Activated CD4-positive, CD25-positive, alpha-beta regulatory T cell (primary cell): ENCODE measurements around the gene IRGC.
"Not testable (repeated sequence)": the region's sequence is repeated elsewhere in the genome, so short reads cannot be mapped to it uniquely, and the experiment has no call there.

Experiments used
- DNase-seq, 4 experiments: peaks; one replicate each; lab custom pipeline; 2025; lab: John Stamatoyannopoulos, UW

The IRGC gene

DNA sequence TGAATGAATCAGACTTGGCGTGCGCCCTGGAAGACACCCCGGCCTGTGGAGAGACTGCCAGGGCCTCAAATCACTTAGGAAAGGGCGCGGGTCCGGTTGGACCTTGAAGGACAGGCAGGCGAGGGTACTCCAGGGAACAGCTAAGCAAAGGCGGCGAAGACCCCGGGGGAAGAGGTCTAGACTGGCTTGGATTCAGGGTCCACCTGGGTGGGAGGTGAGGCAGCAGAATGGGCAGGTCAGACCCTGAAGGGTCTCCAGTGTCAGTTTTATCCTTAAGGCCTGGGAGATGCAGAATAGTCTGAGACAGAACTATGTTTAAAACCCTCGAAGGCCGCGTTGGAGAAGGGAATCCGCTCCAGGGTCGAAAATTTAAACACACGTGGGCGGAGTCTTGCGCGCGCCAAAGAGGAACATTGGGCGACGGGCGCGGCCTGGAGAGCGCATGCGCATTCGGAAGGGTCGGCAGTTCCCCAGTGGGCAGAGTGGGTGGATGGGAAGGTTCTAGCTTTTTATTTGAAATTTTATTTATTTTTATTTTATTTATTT lies 39.5 kb downstream of the IRGC start:
- peak; percentile 46 to 72 (median 61) for DNase-seq

DNA sequence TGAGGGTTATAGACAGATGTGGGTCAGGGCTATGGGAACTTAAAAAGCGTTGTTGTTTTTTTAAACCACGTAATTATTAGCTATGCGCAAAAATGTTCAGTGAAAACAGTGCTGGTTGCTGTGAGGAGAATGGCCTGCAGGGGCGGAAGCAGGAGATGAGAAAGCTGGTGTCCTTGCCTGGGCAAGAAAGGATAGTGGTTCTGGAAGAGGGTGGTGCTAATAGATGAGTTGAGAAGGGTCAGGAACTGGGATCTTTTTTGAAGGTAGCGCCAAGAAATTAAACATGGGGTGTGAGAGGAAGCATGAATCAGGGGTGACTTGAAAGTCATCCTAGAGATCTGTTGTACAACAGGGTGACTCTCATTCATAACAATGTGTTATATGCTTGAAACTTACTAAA lies 43.6 kb downstream of the IRGC start:
- DNase-seq: no peak

DNA sequence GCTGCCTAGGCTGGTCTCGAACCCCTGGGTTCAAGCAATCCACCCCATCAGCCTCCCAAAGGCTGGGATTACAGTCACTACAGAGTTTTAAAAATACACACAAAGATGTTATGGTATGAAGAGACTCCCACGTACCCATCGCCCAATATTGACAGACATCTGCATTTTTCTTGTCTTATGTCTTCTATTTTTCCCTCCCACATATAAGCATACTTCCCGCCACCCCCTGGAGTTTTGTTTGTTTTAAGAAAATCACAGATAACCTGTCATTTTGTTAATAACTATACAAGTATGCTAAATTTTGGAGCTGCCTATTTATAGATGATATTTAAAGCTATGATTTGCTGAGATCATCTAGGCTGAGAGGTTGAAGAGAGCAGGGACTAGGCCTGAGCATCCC lies 45.1 kb downstream of the IRGC start:
- no peak for DNase-seq

DNA sequence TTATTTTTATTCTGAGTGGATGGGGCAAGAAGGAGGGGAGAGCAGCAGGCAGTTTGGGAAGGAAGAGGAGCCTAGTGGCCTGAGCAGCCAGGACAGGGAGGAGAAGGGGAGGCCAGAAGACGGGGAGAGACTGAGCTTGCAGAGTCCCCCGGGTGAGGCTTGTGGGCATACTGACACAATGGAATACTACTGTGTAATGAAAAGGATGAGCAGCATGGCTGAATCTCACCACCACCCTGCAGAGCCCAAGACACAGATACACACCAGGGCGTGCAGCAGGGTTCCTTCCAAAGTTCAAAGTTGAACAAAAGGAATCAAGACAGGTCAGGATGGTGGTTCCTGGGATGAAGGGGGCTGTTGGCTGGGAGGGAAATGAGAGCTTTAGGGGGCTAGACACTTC lies 46.9 kb downstream of the IRGC start:
- no peak for DNase-seq

DNA sequence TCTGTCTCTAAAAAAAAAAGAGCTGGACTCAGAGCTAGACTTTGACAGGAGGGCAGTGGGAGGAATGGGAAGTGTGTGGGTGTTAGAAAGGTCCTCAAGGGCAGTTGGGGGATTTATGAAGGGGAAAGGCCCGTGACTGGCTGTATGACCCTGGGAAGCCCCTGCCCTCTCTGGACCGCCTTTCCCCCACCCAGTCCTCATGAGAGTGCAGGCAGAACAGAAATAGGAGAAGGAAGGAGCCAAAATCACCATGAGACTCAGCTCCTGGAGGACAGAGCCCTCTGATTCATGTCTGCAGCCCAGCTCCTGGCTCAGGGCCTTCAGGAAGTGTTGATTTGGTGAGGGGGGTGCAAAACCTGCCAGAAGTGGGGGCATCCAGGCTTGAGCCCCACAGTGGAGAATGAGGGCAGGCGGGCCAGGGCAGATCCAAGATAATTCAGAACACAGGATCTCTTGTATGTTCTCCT lies 47.6 kb downstream of the IRGC start:
- DNase-seq: no peak

DNA sequence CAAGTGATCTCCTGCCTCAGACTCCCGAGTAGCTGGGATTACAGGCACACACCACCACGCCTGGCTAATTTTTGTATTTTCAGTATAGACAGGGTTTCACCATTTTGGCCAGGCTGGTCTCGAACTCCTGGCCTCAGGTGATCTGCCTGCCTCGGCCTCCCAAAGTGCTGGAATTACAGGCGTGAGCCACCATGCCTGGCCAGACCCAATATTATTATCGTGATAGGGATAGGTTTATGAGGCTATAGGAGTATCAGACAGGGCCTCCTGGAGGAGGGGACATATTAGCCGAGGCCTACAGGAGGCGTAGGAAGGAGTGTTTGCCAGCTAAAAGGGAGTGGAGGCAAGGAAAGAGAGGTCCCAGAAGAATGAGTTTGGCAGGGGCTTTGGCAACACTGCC lies 48.8 kb downstream of the IRGC start:
- DNase-seq: not testable (repeated sequence)

DNA sequence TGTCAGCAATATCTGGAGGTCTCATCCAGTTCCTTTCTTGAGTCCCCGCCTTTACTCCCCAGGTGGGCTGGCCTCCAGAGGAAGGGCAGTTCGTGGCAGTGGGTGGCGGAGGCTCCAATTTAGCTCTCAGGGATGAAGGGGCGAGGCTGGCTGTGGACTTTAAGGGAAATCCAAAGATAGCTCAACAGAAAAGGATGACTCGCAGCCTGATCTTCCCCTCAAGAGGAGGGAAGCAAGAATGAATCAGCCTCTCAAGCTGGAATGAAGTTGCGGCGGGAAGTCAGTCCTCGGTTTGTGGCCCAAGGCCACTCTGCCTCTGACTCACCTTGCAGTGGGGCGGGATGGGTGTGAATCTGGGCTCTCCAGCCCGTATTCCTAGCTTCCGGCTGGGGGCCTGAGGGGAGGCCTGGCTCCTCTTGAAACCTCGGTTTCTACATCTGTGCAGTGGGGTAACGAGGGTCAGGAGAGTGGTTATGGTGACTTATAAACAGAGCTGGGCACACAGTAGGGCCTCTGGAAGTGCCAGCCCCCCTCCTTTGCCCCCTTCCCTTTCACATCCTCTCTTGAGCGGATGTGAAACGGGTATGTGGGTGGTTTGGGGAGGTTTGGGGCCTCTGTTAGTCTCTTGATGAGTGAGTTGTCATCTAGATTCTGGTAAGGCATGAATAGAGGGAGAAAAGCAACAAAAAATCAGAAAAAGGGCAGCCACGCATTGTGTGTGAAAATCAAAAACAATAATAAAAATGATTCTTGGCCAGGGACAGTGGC lies 49.4 kb downstream of the IRGC start:
- DNase-seq: peak; percentile 38 to 63 (median 50)

DNA sequence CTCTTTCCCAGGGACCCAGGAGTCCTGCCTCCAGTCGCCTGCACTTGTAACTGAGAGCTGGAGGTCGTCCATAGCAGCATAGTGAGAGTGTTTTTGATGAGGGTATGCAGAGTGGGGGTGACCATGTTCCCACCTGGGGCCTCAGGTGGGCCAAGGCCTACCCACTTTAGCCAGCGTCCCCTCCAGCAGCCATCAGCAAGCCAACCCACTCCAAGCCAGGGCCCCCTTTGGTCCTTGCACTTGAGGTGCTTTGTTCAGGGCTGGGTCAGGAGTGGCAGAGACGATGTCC lies 50.8 kb downstream of the IRGC start:
- no peak for DNase-seq

DNA sequence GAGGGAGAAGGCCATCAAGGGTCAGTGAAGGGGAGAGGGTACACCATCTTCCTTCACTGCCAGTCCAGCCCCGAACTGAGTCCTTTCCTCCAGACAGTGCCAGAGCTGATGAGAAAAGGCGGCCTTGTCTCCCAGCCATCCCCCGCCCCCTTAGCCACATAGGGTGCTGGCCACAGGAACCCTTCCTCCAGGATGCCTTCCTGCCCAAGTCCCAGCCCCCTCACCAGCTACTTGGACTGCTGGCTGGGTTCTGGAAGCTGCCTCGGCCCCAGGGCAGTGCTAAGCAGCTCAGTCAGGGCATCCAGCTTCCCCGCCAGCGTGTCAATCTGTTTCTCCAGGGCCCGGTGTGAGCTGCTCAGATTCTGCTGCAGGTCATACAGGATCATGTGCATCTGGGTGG lies 51.4 kb downstream of the IRGC start:
- DNase-seq: no peak

DNA sequence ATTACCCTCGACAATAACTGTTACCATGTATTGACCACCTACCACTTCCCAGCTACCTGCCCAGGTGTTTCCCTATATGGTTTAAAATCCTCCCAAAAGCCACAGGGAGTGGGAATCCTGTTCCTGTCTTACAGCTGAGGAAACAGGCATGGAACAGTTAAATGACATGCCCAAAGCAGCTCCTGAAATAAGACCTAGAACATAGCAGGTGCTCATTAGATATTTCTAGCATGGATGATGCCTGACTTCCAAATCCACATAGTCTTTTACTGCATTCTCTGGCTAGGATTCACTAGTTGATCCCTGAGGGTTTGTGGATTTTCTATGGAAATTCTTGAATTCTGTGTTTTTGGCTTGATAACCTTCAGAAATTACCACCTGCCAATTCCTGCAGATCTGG lies 51.9 kb downstream of the IRGC start:
- no peak for DNase-seq

DNA sequence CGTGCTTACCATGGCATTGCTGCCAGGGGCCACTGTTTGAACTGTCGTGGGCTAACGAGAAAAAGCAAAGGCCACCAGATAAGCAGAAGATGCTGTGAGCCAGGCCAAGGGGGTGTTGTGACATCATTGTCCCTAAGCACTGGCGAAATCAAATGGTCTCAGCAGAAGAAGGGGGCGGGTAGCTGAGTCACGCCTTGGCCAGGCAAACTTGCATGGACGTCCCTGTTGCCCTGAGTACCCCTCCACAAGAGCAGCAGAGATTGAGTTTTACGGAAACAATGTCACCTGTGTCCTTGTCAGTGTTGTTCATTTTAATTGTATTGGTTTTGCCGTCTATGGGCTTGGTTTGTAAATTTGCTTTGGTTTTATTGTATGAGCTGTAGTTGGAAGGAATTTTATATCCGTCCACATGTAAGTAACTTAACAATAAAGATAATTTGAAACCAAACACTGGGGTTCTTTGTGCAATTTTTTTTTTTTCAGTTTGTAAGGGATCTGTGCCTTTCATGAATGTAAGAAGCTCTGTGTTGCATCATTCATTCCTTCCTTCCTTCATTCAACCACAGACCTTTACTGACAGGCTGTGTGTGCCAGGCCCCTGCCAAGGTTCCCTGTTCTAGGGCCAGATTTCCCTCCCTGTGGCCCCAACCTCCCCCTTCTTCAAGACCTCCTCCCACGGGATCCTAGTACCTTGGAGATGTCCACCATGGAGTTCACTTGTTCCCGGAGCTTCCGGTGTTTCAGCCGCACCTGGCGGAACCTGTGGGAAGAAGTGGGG lies 52.6 kb downstream of the IRGC start:
- DNase-seq: no peak

DNA sequence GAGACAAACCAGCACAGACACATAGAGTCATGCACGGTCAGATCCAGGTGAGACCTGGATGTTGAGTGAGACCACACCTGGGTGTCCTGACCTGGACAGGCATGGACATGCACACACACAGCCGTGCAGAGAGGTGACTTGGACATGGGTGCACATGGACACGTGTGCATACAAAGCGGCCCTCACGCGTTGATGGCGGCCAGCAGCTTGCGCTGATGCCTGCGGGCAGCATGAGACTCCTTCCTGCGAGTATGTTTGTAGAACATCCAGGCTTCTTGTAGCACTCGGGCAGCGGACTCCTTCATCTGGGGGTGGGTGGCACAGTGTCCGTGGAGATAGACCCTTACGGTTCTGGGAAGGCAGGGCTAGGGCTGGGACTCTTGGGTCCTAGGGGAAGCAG lies 53.4 kb downstream of the IRGC start:
- DNase-seq: no peak
